Measurements from ENCODE around the gene AGBL1.

The AGBL1 gene

DNA sequence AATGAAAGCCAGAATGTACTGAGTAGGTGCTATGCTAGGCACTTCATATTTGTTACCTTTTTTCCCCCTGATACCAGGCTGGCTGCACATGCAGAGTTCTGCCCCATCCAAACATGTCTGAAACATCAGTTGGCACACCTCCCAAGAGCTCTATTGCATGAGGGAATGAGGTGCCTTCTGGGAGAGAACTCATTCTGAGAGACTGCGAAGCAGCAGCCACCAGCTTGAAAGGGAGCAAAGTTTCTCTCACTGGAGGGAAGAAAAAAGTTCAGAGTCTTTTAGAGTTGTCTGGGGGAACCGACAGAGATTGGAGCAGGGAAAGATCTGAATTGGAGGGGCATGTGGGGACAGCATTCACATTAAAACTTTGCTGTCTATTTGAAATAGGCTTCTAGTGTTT is 84.1 kb downstream of the AGBL1 start:
- no peak for DNase-seq (ENCODE audit: low read depth in 2 of 2)

- DNase-seq (ENCODE audit: low read depth in 2 of 2), result no peak
These were observed 84.7 kb downstream of the AGBL1 start for GRCh38 chr15:86164232-86164898.

GRCh38 chr15:86165265-86166211 is 85.9 kb downstream of the AGBL1 start:
- no peak for DNase-seq (ENCODE audit: low read depth in 2 of 2)

GRCh38 chr15:86167841-86168240 is 88.2 kb downstream of the AGBL1 start:
- no peak for DNase-seq (ENCODE audit: low read depth in 2 of 2)

DNA sequence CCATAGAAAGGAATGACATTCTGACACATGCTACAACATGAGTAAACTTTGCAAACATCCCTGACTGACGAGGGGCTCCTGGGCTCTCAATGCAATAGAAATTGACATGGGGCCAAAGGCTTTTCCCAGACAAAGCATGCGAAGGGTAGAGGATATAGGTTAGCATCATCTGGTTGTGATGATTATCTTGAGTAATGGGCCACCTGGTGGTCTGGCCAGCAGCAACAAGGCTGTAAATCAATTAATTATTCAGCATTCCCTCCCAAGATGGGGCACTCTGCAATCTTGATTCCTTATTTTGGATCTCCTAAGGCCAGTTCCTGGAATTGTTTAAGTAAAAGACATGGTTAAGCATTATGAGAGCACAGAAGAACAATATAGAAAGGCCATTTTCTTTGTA is 99.2 kb downstream of the AGBL1 start:
- DNase-seq (ENCODE audit: low read depth in 2 of 2), result no peak

GRCh38 chr15:86183596-86184491 is 104.2 kb downstream of the AGBL1 start:
- no peak for DNase-seq (ENCODE audit: low read depth in 2 of 2)

DNA sequence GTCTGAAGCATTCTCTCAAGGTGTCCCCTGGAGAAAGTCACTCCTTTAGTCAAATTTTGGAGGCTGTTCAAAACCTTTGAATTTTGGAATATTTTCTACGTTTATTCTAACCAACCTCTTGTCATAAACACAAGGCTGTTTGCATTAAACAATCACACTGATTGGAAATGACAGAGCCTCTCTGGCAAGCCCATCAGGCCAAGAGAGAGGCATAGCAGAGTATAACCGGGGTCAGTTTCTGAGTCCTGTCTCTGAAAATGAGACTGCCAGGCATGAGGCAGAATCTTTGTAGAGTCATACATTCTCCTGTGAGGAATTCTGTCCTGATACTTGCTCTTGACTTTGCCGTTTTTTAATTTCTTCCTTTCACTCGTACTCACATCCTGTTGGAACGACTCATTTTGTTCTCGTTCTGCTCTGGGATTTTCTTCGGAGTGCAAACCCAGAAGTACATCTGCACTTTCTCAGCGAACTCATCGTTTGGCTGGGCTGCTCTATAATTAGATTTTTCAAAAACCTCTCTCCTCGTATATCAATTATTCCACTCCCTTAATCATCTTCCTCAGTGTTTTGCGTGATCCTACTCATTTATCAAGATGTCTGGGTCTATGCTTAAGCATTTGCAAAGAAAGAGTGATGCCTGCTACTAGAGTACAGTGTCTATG is 114.2 kb downstream of the AGBL1 start:
- no peak for DNase-seq (ENCODE audit: low read depth in 2 of 2)

- DNase-seq (ENCODE audit: low read depth in 2 of 2), result no peak
These were observed 118.1 kb downstream of the AGBL1 start for GRCh38 chr15:86197770-86198169.

GRCh38 chr15:86199467-86200145 is 119.9 kb downstream of the AGBL1 start:
- no peak for DNase-seq (ENCODE audit: low read depth in 2 of 2)

DNA sequence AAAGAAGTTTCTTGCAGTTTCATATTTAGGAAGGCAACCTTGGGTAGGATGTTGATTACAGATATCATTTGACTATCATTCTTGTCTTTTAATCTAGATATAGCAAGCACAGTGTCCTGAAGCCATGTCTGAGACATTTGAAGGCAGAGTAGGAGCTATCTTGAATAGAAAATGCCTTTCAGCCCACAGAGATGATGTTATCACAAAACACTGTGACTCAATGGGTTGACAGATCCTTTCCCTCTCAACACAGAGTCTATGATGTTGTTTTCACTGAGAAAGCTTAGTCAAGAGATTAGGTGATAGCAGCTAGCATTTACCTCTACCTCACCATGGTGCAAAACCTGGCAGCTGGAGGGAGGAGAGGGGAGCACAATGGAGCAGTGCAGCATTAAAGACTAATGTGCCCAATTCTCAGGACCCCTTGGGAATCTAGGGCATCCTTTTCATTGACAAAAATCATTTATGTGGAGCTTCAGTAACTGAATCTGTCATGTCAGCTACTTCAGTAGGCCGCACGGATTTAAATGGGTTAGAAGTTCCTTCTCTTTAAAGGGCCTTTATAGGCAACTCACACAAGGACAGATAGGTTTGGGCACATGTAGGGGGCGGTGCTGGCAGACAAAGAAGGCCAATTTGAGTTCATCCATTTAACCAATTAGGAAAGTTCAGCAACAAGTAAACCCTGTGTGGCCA is 121.8 kb downstream of the AGBL1 start:
- no peak for DNase-seq (ENCODE audit: low read depth in 2 of 2)

DNA sequence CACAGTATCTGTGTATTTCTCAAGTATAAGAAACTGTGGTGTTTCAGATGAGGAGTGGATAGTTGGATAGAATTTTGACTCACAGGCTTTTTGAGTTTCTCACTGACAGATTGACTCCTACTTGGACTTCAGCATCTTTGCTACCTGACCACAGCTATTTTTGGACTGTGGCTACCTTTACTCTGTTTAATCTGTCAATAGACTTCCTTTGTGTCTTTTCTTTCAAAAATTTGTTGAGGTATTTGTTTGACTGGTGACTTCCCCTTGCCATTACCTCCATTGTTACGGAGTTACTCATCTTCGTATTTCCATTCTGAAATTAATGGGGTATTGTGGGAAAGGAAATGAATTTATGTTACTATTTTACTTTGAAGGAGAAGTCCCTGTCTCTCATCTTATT is 123.8 kb downstream of the AGBL1 start:
- no peak for DNase-seq (ENCODE audit: low read depth in 2 of 2)

DNA sequence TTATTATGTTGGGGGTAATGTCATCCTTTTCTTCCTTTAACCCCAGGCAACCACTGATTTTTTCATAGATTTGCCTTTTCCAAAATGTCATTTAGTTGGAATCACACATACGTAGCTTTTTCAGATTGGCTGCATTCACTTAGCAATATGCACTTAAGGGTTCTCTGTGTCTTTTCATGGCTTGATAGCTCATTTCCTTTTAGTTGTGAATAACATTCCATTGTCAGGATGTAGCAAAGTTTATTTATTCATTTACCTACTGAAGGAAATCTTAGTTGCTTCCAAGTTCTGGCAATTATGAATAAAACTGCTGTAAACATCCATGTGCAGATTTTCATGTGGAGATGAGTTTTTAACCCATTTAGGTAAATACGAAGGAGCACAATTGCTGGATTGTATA is 125.4 kb downstream of the AGBL1 start:
- DNase-seq (ENCODE audit: low read depth in 2 of 2), result no peak

GRCh38 chr15:86213420-86213819 is 133.7 kb downstream of the AGBL1 start:
- no peak for DNase-seq (ENCODE audit: low read depth in 2 of 2)

DNA sequence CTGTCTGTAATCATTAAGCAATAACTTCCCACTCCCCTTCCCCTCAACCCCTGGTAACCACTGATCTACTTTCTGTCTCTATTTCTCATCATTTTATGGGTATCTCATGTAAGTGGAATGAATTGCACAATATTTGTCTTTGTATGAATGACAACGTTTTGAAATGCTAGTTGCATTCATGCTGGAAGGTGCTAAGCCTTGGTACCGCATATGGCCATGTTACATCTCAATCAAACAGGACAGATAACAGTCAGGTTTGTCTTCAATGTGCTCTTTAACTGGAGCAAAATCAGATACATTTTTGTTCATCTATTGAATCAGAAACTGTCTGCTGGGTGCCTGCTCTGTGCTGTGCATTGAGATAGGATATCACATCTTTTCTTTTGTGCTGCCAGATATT is 134.2 kb downstream of the AGBL1 start:
- DNase-seq (ENCODE audit: low read depth in 2 of 2), result no peak

- no peak for DNase-seq (ENCODE audit: low read depth in 2 of 2)
These were observed 141.4 kb downstream of the AGBL1 start for GRCh38 chr15:86221119-86221518.

DNA sequence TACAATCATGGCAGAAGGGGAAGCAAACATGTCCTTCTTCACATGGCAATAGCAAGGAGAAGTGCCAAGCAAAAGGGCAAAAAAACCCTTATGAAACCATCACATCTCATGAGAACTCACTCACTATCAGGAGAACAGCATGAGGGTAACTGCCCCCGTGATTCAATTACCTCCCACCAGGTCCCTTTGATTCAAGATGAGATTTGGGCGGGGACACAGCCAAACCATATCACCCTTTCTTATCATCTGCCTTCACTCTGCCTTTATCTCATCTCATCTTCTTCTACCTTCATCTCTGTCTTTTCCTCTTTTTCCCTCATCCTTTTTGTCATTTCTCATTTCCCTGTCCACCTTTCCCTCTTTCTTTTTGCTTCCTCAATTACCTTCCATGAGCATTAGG is 149.6 kb downstream of the AGBL1 start:
- no peak for DNase-seq (ENCODE audit: low read depth in 2 of 2)

GRCh38 chr15:86229936-86230335 is 150.3 kb downstream of the AGBL1 start:
- DNase-seq (ENCODE audit: low read depth in 2 of 2), result no peak

- DNase-seq (ENCODE audit: low read depth in 2 of 2), result no peak
These were observed 152.4 kb downstream of the AGBL1 start for GRCh38 chr15:86231864-86232721.

GRCh38 chr15:86235667-86236066 is 156.0 kb downstream of the AGBL1 start:
- no peak for DNase-seq (ENCODE audit: low read depth in 2 of 2)

Data from stimulated activated CD8-positive, alpha-beta memory T cell treated with anti-CD3 and anti-CD28 coated beads, Interleukin-15, amount 100 ng/mL, for 4 hours (primary cell).